ENCODE results near the gene BDKRB2. TPM values are rescaled to one million over a fixed set of nuclear protein-coding genes. Genes with fewer than 3 reads are reported as not detected.

BDKRB2 gene
- total RNA-seq, 1 donor = under 0.01 TPM

DNA sequence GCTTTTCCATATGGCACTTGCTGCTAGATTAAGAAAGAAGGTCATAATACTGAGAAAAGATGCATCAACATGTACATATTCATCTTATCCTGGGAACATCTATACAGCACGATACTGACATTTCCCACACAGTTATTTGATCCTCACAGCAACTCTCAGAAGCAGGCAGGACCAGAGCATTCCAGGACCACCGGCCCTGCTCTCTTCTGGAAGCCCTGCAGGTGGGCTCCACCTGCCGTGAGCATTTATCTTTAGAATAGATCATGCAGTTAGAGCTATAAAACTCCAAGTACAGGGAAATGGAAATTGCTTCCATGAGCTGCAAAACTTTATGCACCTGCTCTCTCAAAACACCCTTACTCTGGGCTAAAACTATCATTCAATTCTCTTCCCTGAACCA is 45.8 kb downstream of the BDKRB2 start:
- DNase-seq (ENCODE audit: low read depth in 2 of 3, low spot score in 2 of 3) = no peak

GRCh38 chr14:96251656-96252155 is 47.1 kb downstream of the BDKRB2 start:
- DNase-seq (ENCODE audit: low read depth in 2 of 3, low spot score in 2 of 3) = no peak

DNA sequence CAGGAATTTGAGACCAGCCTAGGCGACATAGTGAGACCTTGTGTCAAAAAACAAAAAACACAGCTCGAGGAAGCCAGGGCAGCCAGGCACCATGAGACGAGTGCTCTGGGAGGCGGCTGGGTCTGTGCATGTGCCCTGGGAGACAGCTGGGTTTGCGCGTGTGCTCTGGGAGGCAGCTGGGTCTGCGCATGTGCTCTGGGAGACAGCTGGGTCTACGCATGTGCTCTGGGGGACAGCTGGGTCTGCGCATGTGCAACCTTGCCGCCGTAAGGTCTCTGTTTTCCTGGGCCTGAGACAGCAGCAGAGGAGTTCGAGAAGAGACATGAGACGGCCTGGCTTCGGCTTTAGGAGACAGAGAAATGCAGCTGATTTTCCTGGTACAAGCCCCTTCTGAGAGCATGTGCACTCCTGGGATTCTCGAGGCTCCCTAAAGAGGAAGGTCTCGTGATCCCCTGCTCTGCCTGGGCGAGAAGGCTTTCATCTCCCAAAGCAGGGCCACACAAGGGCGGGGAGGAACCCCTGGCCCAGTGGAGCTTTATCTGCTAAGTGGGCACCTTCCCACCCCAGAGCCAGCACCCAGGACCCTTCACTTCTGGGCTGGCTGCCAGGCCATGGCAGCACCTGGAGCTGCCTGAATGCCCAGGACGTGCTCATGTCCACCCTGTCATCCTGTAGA is 47.8 kb downstream of the BDKRB2 start:
- DNase-seq (ENCODE audit: low read depth in 2 of 3, low spot score in 2 of 3) = no peak

GRCh38 chr14:96252999-96253539 is 48.4 kb downstream of the BDKRB2 start:
- DNase-seq (ENCODE audit: low read depth in 2 of 3, low spot score in 2 of 3) = no peak

- DNase-seq (ENCODE audit: low read depth in 2 of 3, low spot score in 2 of 3) = no peak
Observed at GRCh38 chr14:96254687-96255086, 50.0 kb downstream of the BDKRB2 start.

DNA sequence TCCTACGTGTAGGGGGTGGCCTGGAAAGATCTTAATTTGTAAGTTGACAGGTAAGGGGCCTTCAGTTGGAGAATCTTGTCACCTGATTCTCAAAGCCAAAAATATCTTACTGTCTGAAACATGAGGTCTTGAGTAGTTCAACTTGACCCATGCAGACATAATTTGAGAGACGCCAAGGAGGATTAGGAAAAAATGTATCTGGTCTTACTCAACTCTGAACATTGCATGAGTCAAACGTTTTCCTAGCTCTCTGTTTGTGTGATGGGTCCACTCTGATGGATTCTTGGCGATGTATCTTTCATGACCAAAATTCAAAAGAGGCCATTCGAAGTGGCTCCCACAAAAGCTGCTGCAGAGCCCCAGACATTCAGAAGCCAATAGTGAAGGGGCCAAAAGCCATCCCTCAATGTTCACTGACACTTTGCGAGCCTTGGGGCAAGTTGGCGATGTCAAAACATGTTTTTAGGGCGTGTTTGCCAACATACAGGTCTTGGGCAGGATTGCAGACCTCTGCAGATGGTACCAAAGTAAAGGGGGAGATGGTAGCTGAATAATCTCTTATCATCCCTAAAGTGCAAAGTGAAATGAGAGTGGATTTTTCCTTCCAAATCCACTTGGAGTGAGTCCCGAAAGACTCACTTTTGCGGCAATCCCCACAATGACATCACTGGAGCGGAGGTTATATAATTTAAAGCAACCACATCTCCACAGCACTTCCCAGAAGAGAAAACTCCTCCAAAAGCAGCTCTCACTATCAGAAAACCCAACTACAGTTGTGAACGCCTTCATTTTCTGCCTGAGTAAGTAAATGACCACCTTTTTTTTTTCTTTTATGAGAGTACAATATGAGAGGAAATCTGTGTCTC is 51.1 kb downstream of the BDKRB2 start, which contains the start of gene BDKRB1:
BDKRB1 (plus strand) TSS at position 710 of the 866 bp plus-strand sequence. CDS start 7,473 bp downstream, outside the sequence.
- DNase-seq (ENCODE audit: low read depth in 2 of 3, low spot score in 2 of 3) = no peak

DNA sequence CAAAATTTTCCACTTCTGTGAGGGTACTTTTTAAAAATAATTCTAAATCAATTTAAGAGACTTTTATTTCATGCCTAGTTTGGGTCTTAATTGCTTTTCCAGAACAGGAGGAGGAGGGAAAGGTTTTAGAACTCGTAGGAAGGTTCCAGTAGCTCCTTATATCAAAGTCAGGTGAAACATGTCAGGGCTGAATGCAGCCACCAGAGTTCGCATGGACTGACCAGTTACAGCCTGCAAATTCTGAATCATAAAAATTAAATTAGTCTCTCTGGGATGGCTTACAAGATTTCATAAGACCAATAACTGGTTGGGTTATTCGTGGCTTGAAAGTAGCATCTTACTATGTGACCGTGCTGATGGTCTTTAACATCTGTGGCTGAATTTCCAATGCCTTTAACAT is 51.8 kb downstream of the BDKRB2 start:
- DNase-seq (ENCODE audit: low read depth in 2 of 3, low spot score in 2 of 3) = no peak

- no peak for DNase-seq (ENCODE audit: low read depth in 2 of 3, low spot score in 2 of 3)
Observed at GRCh38 chr14:96257056-96257455, 52.4 kb downstream of the BDKRB2 start.

DNA sequence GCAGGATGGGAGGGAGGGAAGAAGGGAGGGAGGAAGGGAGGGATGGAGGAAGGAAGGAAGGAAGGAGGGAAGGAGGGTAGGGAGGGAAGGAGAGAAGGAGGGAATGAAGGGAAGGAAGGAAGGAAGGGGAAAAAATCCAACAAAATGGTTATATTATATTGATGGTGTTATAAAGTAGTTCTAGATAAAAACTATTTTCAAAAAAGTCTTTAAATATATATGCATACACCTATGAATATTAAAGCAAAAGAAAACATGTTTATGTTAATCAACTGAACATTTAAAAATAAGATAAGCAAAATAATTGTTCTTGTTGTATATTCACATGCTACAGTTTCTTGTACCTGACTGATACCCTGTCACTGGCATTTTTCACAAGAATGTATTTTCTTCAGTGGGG is 53.3 kb downstream of the BDKRB2 start:
- DNase-seq (ENCODE audit: low read depth in 2 of 3, low spot score in 2 of 3) = no peak

DNA sequence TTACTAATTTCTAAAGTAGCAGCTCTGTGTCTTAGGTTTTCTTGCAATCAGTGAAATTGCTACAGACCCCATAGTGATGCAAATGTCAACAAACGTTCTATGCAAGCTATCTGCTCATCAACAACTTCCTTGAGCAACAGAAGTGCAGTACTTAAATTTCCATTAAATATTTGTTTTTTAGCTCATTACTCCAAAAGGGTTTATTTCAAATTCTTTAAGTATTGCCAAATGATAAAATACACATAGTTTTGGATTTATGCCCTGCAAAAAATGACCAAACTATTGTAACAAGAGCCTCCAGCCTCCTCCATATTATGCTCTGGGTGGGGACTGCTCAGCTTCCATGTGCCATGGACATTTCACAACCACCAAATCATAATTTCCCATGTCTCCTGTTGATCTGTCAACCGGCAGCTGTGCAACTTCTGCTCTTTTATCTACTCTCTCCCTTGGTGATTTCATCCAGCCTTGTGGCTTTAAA is 55.7 kb downstream of the BDKRB2 start:
- DNase-seq (ENCODE audit: low read depth in 2 of 3, low spot score in 2 of 3) = no peak

- no peak for DNase-seq (ENCODE audit: low read depth in 2 of 3, low spot score in 2 of 3)
Observed at GRCh38 chr14:96261053-96261452, 56.4 kb downstream of the BDKRB2 start.

- DNase-seq (ENCODE audit: low read depth in 2 of 3, low spot score in 2 of 3) = no peak
Observed at GRCh38 chr14:96261772-96262655, 57.4 kb downstream of the BDKRB2 start.

GRCh38 chr14:96263347-96264199 is 58.9 kb downstream of the BDKRB2 start:
- DNase-seq (ENCODE audit: low read depth in 2 of 3, low spot score in 2 of 3) = no peak

DNA sequence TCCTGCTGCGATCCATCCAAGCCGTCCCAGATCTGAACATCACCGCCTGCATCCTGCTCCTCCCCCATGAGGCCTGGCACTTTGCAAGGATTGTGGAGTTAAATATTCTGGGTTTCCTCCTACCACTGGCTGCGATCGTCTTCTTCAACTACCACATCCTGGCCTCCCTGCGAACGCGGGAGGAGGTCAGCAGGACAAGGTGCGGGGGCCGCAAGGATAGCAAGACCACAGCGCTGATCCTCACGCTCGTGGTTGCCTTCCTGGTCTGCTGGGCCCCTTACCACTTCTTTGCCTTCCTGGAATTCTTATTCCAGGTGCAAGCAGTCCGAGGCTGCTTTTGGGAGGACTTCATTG is 59.5 kb downstream of the BDKRB2 start:
- DNase-seq (ENCODE audit: low read depth in 2 of 3, low spot score in 2 of 3) = no peak

DNA sequence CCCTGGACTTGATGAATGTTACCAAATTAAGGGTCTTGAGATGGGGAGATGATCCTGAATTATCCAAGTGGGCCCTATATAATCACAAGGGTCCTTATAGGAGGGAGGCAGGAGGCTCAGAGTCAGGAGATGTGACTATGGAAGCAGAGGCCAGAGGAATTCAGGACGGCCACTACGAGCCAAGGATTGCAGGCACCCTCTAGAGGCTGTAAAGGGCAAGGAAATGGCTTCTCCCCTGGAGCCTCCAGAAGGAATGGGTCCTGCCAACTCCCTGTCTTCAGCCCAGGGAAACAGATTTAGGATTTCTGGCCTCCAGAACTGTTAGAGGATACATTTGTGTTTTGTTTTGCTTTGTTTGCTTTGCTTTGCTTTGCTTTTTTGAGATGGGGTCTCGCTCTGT is 60.2 kb downstream of the BDKRB2 start:
- no peak for DNase-seq (ENCODE audit: low read depth in 2 of 3, low spot score in 2 of 3)

- DNase-seq (ENCODE audit: low read depth in 2 of 3, low spot score in 2 of 3) = no peak
Observed at GRCh38 chr14:96265383-96266095, 60.9 kb downstream of the BDKRB2 start.

GRCh38 chr14:96267336-96267735 is 62.7 kb downstream of the BDKRB2 start:
- DNase-seq (ENCODE audit: low read depth in 2 of 3, low spot score in 2 of 3) = no peak

- DNase-seq (ENCODE audit: low read depth in 2 of 3, low spot score in 2 of 3) = no peak
Observed at GRCh38 chr14:96267916-96268315, 63.3 kb downstream of the BDKRB2 start.
